Astrocyte (in vitro differentiated cells and primary cell): ENCODE results near the gene CACNB2. TPM values are rescaled to one million over a fixed set of nuclear protein-coding genes. Genes with fewer than 3 reads are reported as not detected.

Source experiments
- DNase-seq: peaks from one replicate; pipeline ENCODE4 v3.0.0-alpha.2; 2010; ENCODE audit warnings: low read depth
- FAIRE-seq: peaks from 2 replicates; lab custom pipeline; 2011; peaks lifted over from hg19 to GRCh38; lab: Jason Lieb, UNC
- H2AFZ ChIP-seq: 2 replicates; pipeline ENCODE4 v1.6.0; 2012; ENCODE audit warnings: low read depth, low read length, inconsistent platforms
- H3K27ac ChIP-seq: 2 replicates; pipeline ENCODE4 v1.5.1; 2011; ENCODE audit warnings: low read depth, low read length, inconsistent platforms
- H3K27me3 ChIP-seq: 2 replicates; pipeline ENCODE4 v1.6.0; 2011; ENCODE audit warnings: low read length, inconsistent platforms; ENCODE audit not compliant: insufficient read depth
- H3K36me3 ChIP-seq: 2 replicates; pipeline ENCODE4 v1.5.1; 2011; ENCODE audit warnings: low read length, inconsistent platforms; ENCODE audit not compliant: insufficient read depth
- H3K4me1 ChIP-seq: 2 replicates; pipeline ENCODE4 v1.5.1; 2011; ENCODE audit warnings: low read length, inconsistent platforms; ENCODE audit not compliant: insufficient read depth
- H3K4me2 ChIP-seq: 2 replicates; pipeline ENCODE4 v1.6.0; 2012; ENCODE audit warnings: low read length, inconsistent platforms
- H3K4me3 ChIP-seq: 2 replicates; pipeline ENCODE4 v1.5.1; 2011; ENCODE audit warnings: low read depth, mild to moderate bottlenecking, low read length, inconsistent platforms; ENCODE audit not compliant: insufficient read depth
- H3K79me2 ChIP-seq: 2 replicates; pipeline ENCODE4 v1.6.0; 2012; ENCODE audit warnings: mild to moderate bottlenecking, low read length, inconsistent platforms; ENCODE audit not compliant: insufficient read depth
- H3K9ac ChIP-seq: 2 replicates; pipeline ENCODE4 v1.6.0; 2012; ENCODE audit warnings: mild to moderate bottlenecking, low read length, inconsistent platforms
- H3K9me3 ChIP-seq: 2 replicates; pipeline ENCODE4 v1.5.1; 2012; ENCODE audit warnings: low read depth, mild to moderate bottlenecking, low read length, inconsistent platforms; ENCODE audit not compliant: insufficient read depth
- H4K20me1 ChIP-seq: 2 replicates; pipeline ENCODE4 v1.6.0; 2012; ENCODE audit warnings: low read length, inconsistent platforms; ENCODE audit not compliant: insufficient read depth
- H3K27ac Mint-ChIP-seq: one replicate; pipeline ENCODE4 v1.8.0; 2021; ENCODE audit warnings: mild to moderate bottlenecking, mixed read lengths; ENCODE audit not compliant: unreplicated experiment
- H3K27me3 Mint-ChIP-seq: one replicate; pipeline ENCODE4 v1.8.0; 2021; ENCODE audit warnings: low read depth, mixed read lengths; ENCODE audit not compliant: unreplicated experiment
- H3K36me3 Mint-ChIP-seq: one replicate; pipeline ENCODE4 v1.8.0; 2021; ENCODE audit warnings: low read depth, mixed read lengths; ENCODE audit not compliant: unreplicated experiment
- H3K4me1 Mint-ChIP-seq: one replicate; pipeline ENCODE4 v1.8.0; 2021; ENCODE audit warnings: low read depth, mixed read lengths; ENCODE audit not compliant: unreplicated experiment
- H3K4me3 Mint-ChIP-seq: one replicate; pipeline ENCODE4 v1.8.0; 2021; ENCODE audit warnings: mild to moderate bottlenecking, moderate library complexity, mixed read lengths; ENCODE audit not compliant: unreplicated experiment
- H3K9me3 Mint-ChIP-seq: one replicate; pipeline ENCODE4 v1.8.0; 2021; ENCODE audit warnings: mild to moderate bottlenecking, mixed read lengths; ENCODE audit not compliant: unreplicated experiment
- EZH2 ChIP-seq: IDR thresholded peaks from 2 replicates; pipeline ENCODE4 v1.6.1; 2012; ENCODE audit warnings: mild to moderate bottlenecking, low read length, inconsistent platforms; ENCODE audit not compliant: insufficient read depth
- total RNA-seq: library from RNA; stranded (reverse); gene quantifications from 2 replicates; pipeline ENCODE4 v1.2.1, GENCODE V29; 2021
- TF ChIP-seq, protein P1 (sequence below): IDR thresholded peaks from 2 replicates; pipeline ENCODE4 v1.5.1; 2011; ENCODE audit warnings: low read depth, mild to moderate bottlenecking, inconsistent platforms, low read length, moderate library complexity; ENCODE audit not compliant: insufficient read depth

CACNB2 gene
- total RNA-seq, 1 donor from 2014 or later = 0.66 TPM

GRCh38 chr10:18523025-18523424 is 382.8 kb downstream of the CACNB2 start:
- Histone ChIP-seq H3K27me3 (no peaks in the 10 kb centered on the region), H3K79me2 (no peaks in the 10 kb centered on the region), H3K27ac (no peak overlapping the region), H3K4me2 (no peak overlapping the region), H3K9me3 (no peaks in the 10 kb centered on the region), H3K36me3 (no peaks in the 10 kb centered on the region), H2AFZ (no peak overlapping the region), H4K20me1 (no peaks in the 10 kb centered on the region), H3K9ac (no peak overlapping the region), H3K4me3 (no peak overlapping the region), H3K4me1 (no peaks in the 10 kb centered on the region)
- no peaks in the 10 kb centered on the region for H3K36me3 Mint-ChIP-seq
- no peak for FAIRE-seq
- TF ChIP-seq, protein P1, sequence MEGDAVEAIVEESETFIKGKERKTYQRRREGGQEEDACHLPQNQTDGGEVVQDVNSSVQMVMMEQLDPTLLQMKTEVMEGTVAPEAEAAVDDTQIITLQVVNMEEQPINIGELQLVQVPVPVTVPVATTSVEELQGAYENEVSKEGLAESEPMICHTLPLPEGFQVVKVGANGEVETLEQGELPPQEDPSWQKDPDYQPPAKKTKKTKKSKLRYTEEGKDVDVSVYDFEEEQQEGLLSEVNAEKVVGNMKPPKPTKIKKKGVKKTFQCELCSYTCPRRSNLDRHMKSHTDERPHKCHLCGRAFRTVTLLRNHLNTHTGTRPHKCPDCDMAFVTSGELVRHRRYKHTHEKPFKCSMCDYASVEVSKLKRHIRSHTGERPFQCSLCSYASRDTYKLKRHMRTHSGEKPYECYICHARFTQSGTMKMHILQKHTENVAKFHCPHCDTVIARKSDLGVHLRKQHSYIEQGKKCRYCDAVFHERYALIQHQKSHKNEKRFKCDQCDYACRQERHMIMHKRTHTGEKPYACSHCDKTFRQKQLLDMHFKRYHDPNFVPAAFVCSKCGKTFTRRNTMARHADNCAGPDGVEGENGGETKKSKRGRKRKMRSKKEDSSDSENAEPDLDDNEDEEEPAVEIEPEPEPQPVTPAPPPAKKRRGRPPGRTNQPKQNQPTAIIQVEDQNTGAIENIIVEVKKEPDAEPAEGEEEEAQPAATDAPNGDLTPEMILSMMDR = no peak
- H3K9me3 Mint-ChIP-seq = peaks cover 2% of the 10 kb centered on the region
- DNase-seq = peak; percentile 11
- H3K27me3 Mint-ChIP-seq = no peaks in the 10 kb centered on the region
- no peak overlapping the region for H3K4me3 Mint-ChIP-seq
- no peaks in the 10 kb centered on the region for H3K4me1 Mint-ChIP-seq
- H3K27ac Mint-ChIP-seq = no peak overlapping the region

DNA sequence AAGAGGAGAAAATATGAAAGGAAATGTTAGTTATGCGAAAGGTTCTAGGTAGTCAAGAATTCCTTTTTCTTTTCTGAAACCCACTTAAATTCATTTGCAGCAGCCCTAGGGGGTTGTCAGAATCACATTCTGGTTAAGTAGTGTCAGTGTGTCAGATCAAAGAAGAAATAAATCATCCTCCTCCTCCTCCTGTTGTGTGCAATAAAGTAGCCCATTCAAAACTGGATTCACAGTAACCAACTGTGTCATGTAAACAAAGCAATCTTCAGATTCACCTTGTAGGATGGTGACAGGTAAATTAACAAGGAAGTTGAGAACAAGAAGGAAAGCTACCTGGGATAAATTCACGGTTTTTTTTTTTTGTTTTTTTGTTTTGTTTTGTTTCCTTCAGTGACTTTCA is 383.6 kb downstream of the CACNB2 start:
- TF ChIP-seq, protein P1 = no peak
- no peak for TF ChIP-seq EZH2
- H3K9me3 ChIP-seq = no peaks in the 10 kb centered on the region
- H3K4me3 Mint-ChIP-seq = no peak overlapping the region
- no peaks in the 10 kb centered on the region for H4K20me1 ChIP-seq
- FAIRE-seq (no peak), DNase-seq (no peak)
- no peaks in the 10 kb centered on the region for H3K27me3 Mint-ChIP-seq
- H3K4me2 ChIP-seq = no peak overlapping the region
- no peaks in the 10 kb centered on the region for H3K4me1 ChIP-seq
- H3K4me1 Mint-ChIP-seq = no peaks in the 10 kb centered on the region
- no peaks in the 10 kb centered on the region for H3K36me3 Mint-ChIP-seq
- no peak overlapping the region for H3K27ac Mint-ChIP-seq
- no peak overlapping the region for H3K4me3 ChIP-seq
- no peaks in the 10 kb centered on the region for H3K27me3 ChIP-seq
- H3K9ac ChIP-seq = no peak overlapping the region
- no peaks in the 10 kb centered on the region for H3K79me2 ChIP-seq
- H3K27ac ChIP-seq = no peak overlapping the region
- no peak overlapping the region for H2AFZ ChIP-seq
- H3K36me3 ChIP-seq = no peaks in the 10 kb centered on the region
- peaks cover 2% of the 10 kb centered on the region for H3K9me3 Mint-ChIP-seq

- H3K4me1 ChIP-seq = no peaks in the 10 kb centered on the region
- Mint-ChIP-seq H3K4me1 (no peaks in the 10 kb centered on the region), H3K27me3 (no peaks in the 10 kb centered on the region), H3K9me3 (peaks cover 2% of the 10 kb centered on the region), H3K36me3 (peaks cover 3% of the 10 kb centered on the region), H3K27ac (no peak overlapping the region), H3K4me3 (no peak overlapping the region)
- no peaks in the 10 kb centered on the region for H3K9me3 ChIP-seq
- no peak overlapping the region for H3K9ac ChIP-seq
- no peak for TF ChIP-seq EZH2
- TF ChIP-seq, protein P1 = no peak
- no peak overlapping the region for H3K4me3 ChIP-seq
- no peak overlapping the region for H3K27ac ChIP-seq
- H3K36me3 ChIP-seq = no peaks in the 10 kb centered on the region
- FAIRE-seq = no peak
- no peak for DNase-seq
- no peaks in the 10 kb centered on the region for H3K79me2 ChIP-seq
- no peak overlapping the region for H2AFZ ChIP-seq
- no peak overlapping the region for H3K4me2 ChIP-seq
- H4K20me1 ChIP-seq = no peaks in the 10 kb centered on the region
- H3K27me3 ChIP-seq = no peaks in the 10 kb centered on the region
Observed at GRCh38 chr10:18527687-18528086, 387.5 kb downstream of the CACNB2 start.
